CD14-positive monocyte (primary cell): ENCODE results near the gene RPL38. TPM values are rescaled to one million over a fixed set of nuclear protein-coding genes. Genes with fewer than 3 reads are reported as not detected.

Experiments
- DNase-seq, 3 donors: peaks; one replicate each; pipeline ENCODE4 v3.0.0-alpha.2; 2011 to 2022
- H2AFZ ChIP-seq: 2 replicates; pipeline ENCODE4 v1.6.0; 2012; ENCODE audit warnings: mild to moderate bottlenecking, low read depth, low read length, inconsistent platforms; ENCODE audit not compliant: insufficient read depth, poor library complexity, severe bottlenecking
- H3K27ac ChIP-seq, 2 donors: 1 replicate in 1 of 2; 2 replicates in 1 of 2; pipeline ENCODE4 v1.5.1; 2012 to 2013; ENCODE audit warnings: low read length in 2 of 2, control low read depth in 1 of 2, inconsistent platforms in 1 of 2, low read depth in 1 of 2, mild to moderate bottlenecking in 1 of 2
- H3K27me3 ChIP-seq, 2 donors: one replicate each; pipeline versions ENCODE4 v1.6.0 to v1.6.1; 2011 to 2013; ENCODE audit warnings: low read length in 2 of 2; ENCODE audit not compliant: control insufficient read depth in 2 of 2, insufficient read depth in 2 of 2
- H3K36me3 ChIP-seq, 2 donors: replicated peaks in 1 of 2; 1 replicate in 1 of 2; 2 replicates in 1 of 2; pipeline versions ENCODE4 v1.5.1 to v1.6.1; 2012 to 2013; ENCODE audit warnings: low read length in 2 of 2, control low read depth in 1 of 2, inconsistent platforms in 1 of 2, mild to moderate bottlenecking in 1 of 2; ENCODE audit not compliant: insufficient read depth in 2 of 2, control insufficient read depth in 1 of 2
- H3K4me1 ChIP-seq, 2 donors: 1 replicate in 1 of 2; 2 replicates in 1 of 2; pipeline versions ENCODE4 v1.5.1 to v1.6.1; 2012 to 2013; ENCODE audit warnings: low read length in 2 of 2, control low read depth in 1 of 2, inconsistent platforms in 1 of 2, mild to moderate bottlenecking in 1 of 2, moderate library complexity in 1 of 2; ENCODE audit not compliant: insufficient read depth in 2 of 2, control insufficient read depth in 1 of 2
- H3K4me2 ChIP-seq: replicated peaks from 2 replicates; pipeline ENCODE3; 2012; ENCODE audit warnings: low read length, moderate library complexity, mild to moderate bottlenecking; ENCODE audit not compliant: poor library complexity, severe bottlenecking; ENCODE audit errors: extremely low read depth
- H3K4me3 ChIP-seq, 3 experiments: fragments of 200-600 bp in 1 of 3; sonication (generic) in 1 of 3; replicated peaks in 1 of 3; 1 replicate in 2 of 3; 2 replicates in 1 of 3; pipeline ENCODE4 v1.5.1; 2011 to 2013; ENCODE audit warnings: low read length in 3 of 3, mild to moderate bottlenecking in 3 of 3, control low read depth in 2 of 3, low read depth in 2 of 3, inconsistent platforms in 1 of 3, moderate library complexity in 1 of 3
- H3K79me2 ChIP-seq: 2 replicates; pipeline ENCODE4 v1.6.0; 2012; ENCODE audit warnings: mild to moderate bottlenecking, control low read depth, inconsistent platforms, low read length, moderate library complexity; ENCODE audit not compliant: insufficient read depth
- H3K9ac ChIP-seq: 2 replicates; pipeline ENCODE4 v1.6.0; 2017; ENCODE audit warnings: low read length, mild to moderate bottlenecking; ENCODE audit not compliant: insufficient read depth, poor library complexity, severe bottlenecking
- H3K9me3 ChIP-seq, 2 donors: replicated peaks in 1 of 2; 1 replicate in 1 of 2; 2 replicates in 1 of 2; pipeline versions ENCODE4 v1.5.1 to v1.6.1; 2012 to 2013; ENCODE audit warnings: low read length in 2 of 2, control low read depth in 1 of 2; ENCODE audit not compliant: control insufficient read depth in 1 of 2, insufficient read depth in 1 of 2
- H4K20me1 ChIP-seq: 2 replicates; pipeline ENCODE4 v1.6.0; 2012; ENCODE audit warnings: mild to moderate bottlenecking, low read length, control low read depth, moderate library complexity; ENCODE audit not compliant: insufficient read depth
- H3K27ac Mint-ChIP-seq, 7 donors: one replicate each; pipeline ENCODE4 v1.8.0; 2020; ENCODE audit warnings: mild to moderate bottlenecking in 7 of 7, mixed read lengths in 7 of 7, moderate library complexity in 6 of 7, inconsistent platforms in 2 of 7
- H3K27me3 Mint-ChIP-seq, 3 donors: one replicate each; pipeline ENCODE4 v1.8.0; 2021 to 2022; ENCODE audit warnings: low read depth in 3 of 3, mild to moderate bottlenecking in 3 of 3, mixed read lengths in 3 of 3, moderate library complexity in 3 of 3, inconsistent platforms in 1 of 3
- H3K36me3 Mint-ChIP-seq, 2 donors: one replicate each; pipeline ENCODE4 v1.8.0; 2020; ENCODE audit warnings: mixed read lengths in 2 of 2, inconsistent platforms in 1 of 2, mild to moderate bottlenecking in 1 of 2
- H3K4me1 Mint-ChIP-seq: one replicate; pipeline ENCODE4 v1.8.0; 2020; ENCODE audit warnings: mild to moderate bottlenecking, mixed read lengths
- H3K4me3 Mint-ChIP-seq, 2 donors: one replicate each; pipeline ENCODE4 v1.8.0; 2020; ENCODE audit warnings: mild to moderate bottlenecking in 2 of 2, mixed read lengths in 2 of 2, moderate library complexity in 1 of 2
- H3K9me3 Mint-ChIP-seq, 7 donors: one replicate each; pipeline ENCODE4 v1.8.0; 2020 to 2022; ENCODE audit warnings: mixed read lengths in 7 of 7, mild to moderate bottlenecking in 6 of 7, moderate library complexity in 6 of 7, inconsistent platforms in 2 of 7
- WGBS: methylation state at CpG from one replicate; pipeline ENCODE4 v1.1.5; 2013; ENCODE audit warnings: missing lambda C conversion rate; ENCODE audit not compliant: insufficient coverage; 5-methylcytosine and 5-hydroxymethylcytosine counted together
- intact Hi-C, 2 donors: fragments of 100-400 bp; cut with micrococcal nuclease; formaldehyde crosslinking; loops; one replicate each; pipeline versions ENCODE4 v1.15.0 to v1.15.1; 2023
- polyA plus RNA-seq, 3 donors: library from polyadenylated mRNA; depleted of rRNA in 1 of 3; unstranded in 2 of 3; stranded (reverse) in 1 of 3; fragments of 300-500 nt in 2 of 3; fragments of >200 nt in 1 of 3; fragmentation: Illumina TruSeq in 2 of 3; gene quantifications; 1 replicate in 2 of 3; 2 replicates in 1 of 3; pipeline ENCODE4 v1.2.3, GENCODE V29; 2012 to 2021
- TF ChIP-seq, protein P1 (sequence below): fragments of 200-600 bp; IDR thresholded peaks from one replicate; pipeline ENCODE4 v1.8.0; 2022; ENCODE audit warnings: antibody characterized with exemption, mild to moderate bottlenecking

The RPL38 gene
- polyA plus RNA-seq, 3 donors = 379 to 1,070 (median 919) TPM

DNA sequence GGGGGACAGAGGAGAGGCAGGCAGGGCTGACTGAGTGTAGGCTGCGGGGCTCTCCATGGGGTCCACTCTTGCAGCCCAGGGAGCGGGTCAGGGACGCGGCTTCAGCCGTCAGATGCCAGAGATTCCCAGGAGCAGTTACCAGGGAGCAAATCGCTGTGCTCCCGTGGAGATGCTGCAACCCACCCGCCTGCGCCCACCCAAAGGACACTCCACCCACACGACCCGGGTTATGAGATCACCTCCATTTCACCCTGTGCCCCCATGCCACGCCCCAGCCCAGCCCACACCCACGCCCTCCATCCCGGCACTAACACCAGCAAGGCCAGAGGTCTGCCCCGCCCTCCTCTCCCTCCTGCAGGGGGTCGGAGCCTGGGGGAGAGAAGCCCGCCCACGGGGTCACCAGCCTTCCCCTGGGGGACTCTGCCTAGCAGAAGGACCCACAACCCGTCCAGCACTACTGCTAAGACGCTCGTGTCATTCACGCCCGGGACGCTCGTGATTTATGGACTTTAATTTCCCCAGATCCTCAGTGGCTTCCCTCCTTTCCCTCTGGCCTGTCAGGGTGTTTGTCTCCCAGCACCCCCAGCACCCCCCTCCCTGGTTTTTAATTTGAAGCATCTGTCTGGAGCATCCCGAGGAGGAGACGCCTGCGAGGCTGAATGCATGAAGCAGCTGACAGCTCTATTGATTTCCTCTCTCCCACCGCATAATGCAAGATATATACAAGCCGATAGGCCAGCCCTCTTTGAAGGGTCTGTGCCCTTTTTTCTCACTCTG lies 6.7 kb upstream of the RPL38 start:
- H3K27me3 ChIP-seq = peaks cover 0 to 10% of the 10 kb centered on the region in 2 donors
- H3K4me1 Mint-ChIP-seq = peaks cover 30% of the 10 kb centered on the region
- TF ChIP-seq, protein P1, sequence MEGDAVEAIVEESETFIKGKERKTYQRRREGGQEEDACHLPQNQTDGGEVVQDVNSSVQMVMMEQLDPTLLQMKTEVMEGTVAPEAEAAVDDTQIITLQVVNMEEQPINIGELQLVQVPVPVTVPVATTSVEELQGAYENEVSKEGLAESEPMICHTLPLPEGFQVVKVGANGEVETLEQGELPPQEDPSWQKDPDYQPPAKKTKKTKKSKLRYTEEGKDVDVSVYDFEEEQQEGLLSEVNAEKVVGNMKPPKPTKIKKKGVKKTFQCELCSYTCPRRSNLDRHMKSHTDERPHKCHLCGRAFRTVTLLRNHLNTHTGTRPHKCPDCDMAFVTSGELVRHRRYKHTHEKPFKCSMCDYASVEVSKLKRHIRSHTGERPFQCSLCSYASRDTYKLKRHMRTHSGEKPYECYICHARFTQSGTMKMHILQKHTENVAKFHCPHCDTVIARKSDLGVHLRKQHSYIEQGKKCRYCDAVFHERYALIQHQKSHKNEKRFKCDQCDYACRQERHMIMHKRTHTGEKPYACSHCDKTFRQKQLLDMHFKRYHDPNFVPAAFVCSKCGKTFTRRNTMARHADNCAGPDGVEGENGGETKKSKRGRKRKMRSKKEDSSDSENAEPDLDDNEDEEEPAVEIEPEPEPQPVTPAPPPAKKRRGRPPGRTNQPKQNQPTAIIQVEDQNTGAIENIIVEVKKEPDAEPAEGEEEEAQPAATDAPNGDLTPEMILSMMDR = no peak

DNA sequence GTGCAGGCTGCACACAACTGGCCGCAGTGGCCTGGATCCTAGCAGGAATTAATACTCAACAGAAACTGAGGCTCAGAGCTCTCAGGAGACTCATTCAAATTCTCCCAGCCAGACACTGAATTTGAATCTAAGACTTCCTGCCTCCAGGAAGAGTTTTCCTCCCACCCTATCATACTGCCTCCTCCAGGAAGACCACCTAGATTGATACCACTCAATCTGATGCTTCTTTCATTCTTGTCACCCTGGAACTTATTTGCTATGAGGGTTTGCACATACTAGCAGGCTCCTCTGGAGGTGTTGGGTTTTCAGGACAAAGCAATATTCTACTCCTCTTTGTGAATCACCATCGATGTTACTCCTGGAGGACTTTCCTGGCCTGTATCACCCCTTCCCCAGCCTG lies 5.7 kb upstream of the RPL38 start:
- Mint-ChIP-seq H3K36me3 (no peaks in the 10 kb centered on the region), H3K27me3 (peaks cover 8 to 32% (median 24%) of the 10 kb centered on the region in 3 donors), H3K4me3 (peak overlapping the region in 1 of 2 donors; percentile 36), H3K27ac (no peak overlapping the region), H3K4me1 (peaks cover 28% of the 10 kb centered on the region), H3K9me3 (no peaks in the 10 kb centered on the region)
- Histone ChIP-seq H3K36me3 (no peaks in the 10 kb centered on the region), H3K4me2 (no peak overlapping the region), H3K4me3 (no peak overlapping the region), H3K27me3 (peaks cover 0 to 14% of the 10 kb centered on the region in 2 donors), H4K20me1 (no peaks in the 10 kb centered on the region), H3K4me1 (peaks cover 22 to 25% of the 10 kb centered on the region in 2 donors), H3K9me3 (no peaks in the 10 kb centered on the region), H3K79me2 (no peaks in the 10 kb centered on the region), H3K9ac (no peak overlapping the region), H2AFZ (no peak overlapping the region), H3K27ac (no peak overlapping the region)
- DNase-seq = no peak
- intact Hi-C loops = no loop called here
- TF ChIP-seq, protein P1 = no peak
- 100% methylated on average over 1 of the region's 2 CpGs for WGBS

More for the DNA sequence above, 6.7 kb upstream of the RPL38 start:
- Histone ChIP-seq H3K79me2 (no peaks in the 10 kb centered on the region), H3K4me3 (no peak overlapping the region), H3K27ac (no peak overlapping the region), H3K9ac (no peak overlapping the region), H3K9me3 (no peaks in the 10 kb centered on the region), H3K4me1 (peaks cover 24 to 28% of the 10 kb centered on the region in 2 donors), H3K36me3 (no peaks in the 10 kb centered on the region), H3K4me2 (no peak overlapping the region), H2AFZ (no peak overlapping the region), H4K20me1 (no peaks in the 10 kb centered on the region)
- Mint-ChIP-seq H3K9me3 (no peaks in the 10 kb centered on the region), H3K27me3 (peaks cover 8 to 26% (median 23%) of the 10 kb centered on the region in 3 donors), H3K27ac (peak overlapping the region in 1 of 7 donors; percentile 33), H3K36me3 (no peaks in the 10 kb centered on the region), H3K4me3 (no peak overlapping the region)
- intact Hi-C loops = no loop called here
- no peak for DNase-seq
- WGBS = 79% methylated on average over 21 of the region's 30 CpGs
